Measurements from ENCODE around the gene MOV10L1.

The MOV10L1 gene

DNA sequence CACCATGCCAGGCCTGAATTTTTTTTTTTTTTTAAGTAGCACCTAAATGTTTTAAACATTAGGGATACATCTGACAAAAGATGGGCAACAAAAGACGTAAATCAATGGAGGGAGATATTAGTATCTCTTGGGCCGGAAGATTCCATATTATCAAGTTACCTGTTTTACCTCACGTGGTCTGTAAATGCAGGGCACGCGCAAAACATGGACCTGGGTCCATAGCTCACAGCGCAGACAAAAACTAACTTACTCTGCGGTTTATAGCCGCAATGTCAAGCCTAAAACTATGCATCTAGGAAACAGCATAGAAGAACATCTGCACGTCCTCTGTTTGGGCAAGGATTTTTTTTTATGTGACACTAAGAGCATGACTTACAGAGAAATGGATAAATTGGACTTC lies 49.2 kb downstream of the MOV10L1 start:
- no peak overlapping the region for H3K4me2 ChIP-seq (ENCODE audit: insufficient read depth, low read length, poor library complexity, severe bottlenecking)
- H3K4me3 ChIP-seq (ENCODE audit: low read length in 2 of 2): no peak overlapping the region
- DNase-seq (ENCODE audit: low spot score): no peak
- H3K9me3 ChIP-seq (replicated peaks in 1 of 2; ENCODE audit: control insufficient read depth in 2 of 2, insufficient read depth in 1 of 2, low read depth in 1 of 2, low read length in 2 of 2): no peaks in the 10 kb centered on the region
- H2BK5ac ChIP-seq (ENCODE audit: low read length): no peak overlapping the region
- H3K23ac ChIP-seq (ENCODE audit: low read depth, low read length, poor library complexity): no peak overlapping the region
- no peaks in the 10 kb centered on the region for H3K79me1 ChIP-seq (ENCODE audit: low read depth, low read length)
- no peak overlapping the region for H4K8ac ChIP-seq (ENCODE audit: low read depth, low read length)
- peaks cover 0 to 17% (median 0%) of the 10 kb centered on the region in 3 experiments for H3K27me3 ChIP-seq (ENCODE audit: control insufficient read depth in 3 of 3, insufficient read depth in 3 of 3, low read depth in 1 of 3, low read length in 3 of 3)
- H3K4ac ChIP-seq (ENCODE audit: low read length): no peak overlapping the region
- H4K91ac ChIP-seq (ENCODE audit: low read depth, low read length, poor library complexity): no peak overlapping the region
- no CpG with 5 or more reads among the region's 9 CpGs for WGBS, 2 donors (ENCODE audit: extremely low coverage in 2 of 2, insufficient read length in 2 of 2, insufficient replicate concordance in 1 of 2)
- no peak overlapping the region for H2AFZ ChIP-seq (ENCODE audit: low read length)
- H3K4me1 ChIP-seq (ENCODE audit: control insufficient read depth in 2 of 2, insufficient read depth in 1 of 2, low read depth in 1 of 2, low read length in 2 of 2): peaks cover 1 to 3% of the 10 kb centered on the region in 2 donors
- H3K36me3 ChIP-seq (replicated peaks in 1 of 2; ENCODE audit: control insufficient read depth in 2 of 2, insufficient read depth in 2 of 2, low read length in 2 of 2): no peaks in the 10 kb centered on the region
- no peak overlapping the region for H3K14ac ChIP-seq (ENCODE audit: low read length)
- H2BK120ac ChIP-seq (ENCODE audit: low read depth, low read length): no peak overlapping the region
- no peak overlapping the region for H3K27ac ChIP-seq (replicated peaks; ENCODE audit: low read length)
- H2AK5ac ChIP-seq (ENCODE audit: low read depth, low read length): no peak overlapping the region
- H2BK12ac ChIP-seq (ENCODE audit: low read length): no peak overlapping the region
- H3K9ac ChIP-seq (ENCODE audit: low read depth, low read length, poor library complexity): no peak overlapping the region
- no peak overlapping the region for H2BK15ac ChIP-seq (ENCODE audit: low read length)
- H3K18ac ChIP-seq (ENCODE audit: low read length): no peak overlapping the region

DNA sequence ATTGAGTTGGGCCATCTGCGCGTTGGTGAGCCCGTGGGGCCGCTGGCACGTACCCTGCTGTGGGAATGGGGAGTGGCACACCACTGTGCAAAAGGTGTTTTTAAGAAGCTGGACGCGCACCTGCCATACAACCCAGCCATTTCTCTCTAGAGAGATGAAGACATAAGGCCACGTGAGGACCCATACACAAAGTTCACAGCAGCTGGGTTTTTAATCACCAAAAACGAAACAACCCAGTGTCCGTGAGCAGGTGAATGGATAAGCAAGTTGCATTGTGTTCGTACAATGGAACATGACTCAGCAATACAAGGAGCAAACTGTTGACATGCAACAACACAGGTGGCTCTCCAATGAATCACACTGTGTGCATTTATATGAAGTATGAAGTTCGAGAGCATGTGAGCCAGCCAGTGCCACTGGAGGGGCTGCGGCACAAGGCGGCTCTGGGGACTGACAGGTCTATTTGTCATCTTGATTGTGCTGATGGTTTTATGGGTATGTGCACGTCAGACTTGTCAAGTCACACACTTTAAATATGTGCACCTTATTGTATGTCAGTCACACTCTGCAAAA lies 50.1 kb downstream of the MOV10L1 start:
- Histone ChIP-seq H4K91ac (ENCODE audit: low read depth, low read length, poor library complexity) (no peak overlapping the region), H3K14ac (ENCODE audit: low read length) (no peak overlapping the region), H3K4me2 (ENCODE audit: insufficient read depth, low read length, poor library complexity, severe bottlenecking) (no peak overlapping the region), H2AK5ac (ENCODE audit: low read depth, low read length) (no peak overlapping the region), H3K23ac (ENCODE audit: low read depth, low read length, poor library complexity) (no peak overlapping the region), H2BK5ac (ENCODE audit: low read length) (no peak overlapping the region), H3K4ac (ENCODE audit: low read length) (no peak overlapping the region), H3K9ac (ENCODE audit: low read depth, low read length, poor library complexity) (no peak overlapping the region), H3K36me3 (replicated peaks in 1 of 2; ENCODE audit: control insufficient read depth in 2 of 2, insufficient read depth in 2 of 2, low read length in 2 of 2) (no peaks in the 10 kb centered on the region), H2AFZ (ENCODE audit: low read length) (no peak overlapping the region), H3K4me3 (ENCODE audit: low read length in 2 of 2) (no peak overlapping the region), H4K8ac (ENCODE audit: low read depth, low read length) (no peak overlapping the region), H2BK120ac (ENCODE audit: low read depth, low read length) (no peak overlapping the region), H3K9me3 (replicated peaks in 1 of 2; ENCODE audit: control insufficient read depth in 2 of 2, insufficient read depth in 1 of 2, low read depth in 1 of 2, low read length in 2 of 2) (no peaks in the 10 kb centered on the region), H3K27ac (replicated peaks; ENCODE audit: low read length) (no peak overlapping the region), H3K18ac (ENCODE audit: low read length) (no peak overlapping the region), H3K27me3 (ENCODE audit: control insufficient read depth in 3 of 3, insufficient read depth in 3 of 3, low read depth in 1 of 3, low read length in 3 of 3) (peaks cover 0 to 17% (median 0%) of the 10 kb centered on the region in 3 experiments), H2BK15ac (ENCODE audit: low read length) (no peak overlapping the region), H2BK12ac (ENCODE audit: low read length) (no peak overlapping the region), H3K79me1 (ENCODE audit: low read depth, low read length) (no peaks in the 10 kb centered on the region), H3K4me1 (ENCODE audit: control insufficient read depth in 2 of 2, insufficient read depth in 1 of 2, low read depth in 1 of 2, low read length in 2 of 2) (peaks cover 1 to 3% of the 10 kb centered on the region in 2 donors)
- WGBS, 2 donors (ENCODE audit: extremely low coverage in 2 of 2, insufficient read length in 2 of 2, insufficient replicate concordance in 1 of 2): no CpG with 5 or more reads among the region's 15 CpGs
- DNase-seq (ENCODE audit: low spot score): no peak

DNA sequence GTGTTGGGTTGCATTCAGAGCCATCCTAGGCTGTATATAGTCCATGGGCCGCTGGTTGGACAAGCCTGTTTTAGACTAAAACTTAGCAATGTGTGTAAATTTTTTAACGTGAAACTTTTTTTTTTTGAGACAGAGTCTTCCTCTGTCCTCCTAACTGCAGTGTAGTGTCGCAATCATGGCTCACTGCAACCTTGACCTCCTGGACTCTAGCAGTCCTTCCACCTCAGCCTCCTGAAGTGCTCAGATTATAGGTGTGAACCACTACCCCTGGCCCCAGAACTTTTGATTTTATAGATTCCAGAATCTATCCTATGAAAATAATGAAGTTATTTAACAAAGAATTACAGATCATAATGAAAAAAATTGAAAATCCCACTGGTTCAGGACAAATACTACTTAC lies 50.8 kb downstream of the MOV10L1 start:
- no peak overlapping the region for H2BK15ac ChIP-seq (ENCODE audit: low read length)
- H3K4me2 ChIP-seq (ENCODE audit: insufficient read depth, low read length, poor library complexity, severe bottlenecking): no peak overlapping the region
- no peak overlapping the region for H3K27ac ChIP-seq (replicated peaks; ENCODE audit: low read length)
- H3K4ac ChIP-seq (ENCODE audit: low read length): no peak overlapping the region
- H2BK5ac ChIP-seq (ENCODE audit: low read length): no peak overlapping the region
- peaks cover 1 to 3% of the 10 kb centered on the region in 2 donors for H3K4me1 ChIP-seq (ENCODE audit: control insufficient read depth in 2 of 2, insufficient read depth in 1 of 2, low read depth in 1 of 2, low read length in 2 of 2)
- H4K8ac ChIP-seq (ENCODE audit: low read depth, low read length): no peak overlapping the region
- no peaks in the 10 kb centered on the region for H3K79me1 ChIP-seq (ENCODE audit: low read depth, low read length)
- H3K18ac ChIP-seq (ENCODE audit: low read length): no peak overlapping the region
- no peak overlapping the region for H2AK5ac ChIP-seq (ENCODE audit: low read depth, low read length)
- H3K27me3 ChIP-seq (ENCODE audit: control insufficient read depth in 3 of 3, insufficient read depth in 3 of 3, low read depth in 1 of 3, low read length in 3 of 3): peaks cover 0 to 20% (median 0%) of the 10 kb centered on the region in 3 experiments
- H2BK12ac ChIP-seq (ENCODE audit: low read length): no peak overlapping the region
- no peak overlapping the region for H3K14ac ChIP-seq (ENCODE audit: low read length)
- H3K23ac ChIP-seq (ENCODE audit: low read depth, low read length, poor library complexity): no peak overlapping the region
- no peak overlapping the region for H3K4me3 ChIP-seq (ENCODE audit: low read length in 2 of 2)
- no peak overlapping the region for H2AFZ ChIP-seq (ENCODE audit: low read length)
- no peak overlapping the region for H2BK120ac ChIP-seq (ENCODE audit: low read depth, low read length)
- no peak for DNase-seq (ENCODE audit: low spot score)
- H3K36me3 ChIP-seq (replicated peaks in 1 of 2; ENCODE audit: control insufficient read depth in 2 of 2, insufficient read depth in 2 of 2, low read length in 2 of 2): no peaks in the 10 kb centered on the region
- no CpG with 5 or more reads among the region's 3 CpGs for WGBS, 2 donors (ENCODE audit: extremely low coverage in 2 of 2, insufficient read length in 2 of 2, insufficient replicate concordance in 1 of 2)
- no peak overlapping the region for H4K91ac ChIP-seq (ENCODE audit: low read depth, low read length, poor library complexity)
- H3K9me3 ChIP-seq (replicated peaks in 1 of 2; ENCODE audit: control insufficient read depth in 2 of 2, insufficient read depth in 1 of 2, low read depth in 1 of 2, low read length in 2 of 2): no peaks in the 10 kb centered on the region
- no peak overlapping the region for H3K9ac ChIP-seq (ENCODE audit: low read depth, low read length, poor library complexity)

DNA sequence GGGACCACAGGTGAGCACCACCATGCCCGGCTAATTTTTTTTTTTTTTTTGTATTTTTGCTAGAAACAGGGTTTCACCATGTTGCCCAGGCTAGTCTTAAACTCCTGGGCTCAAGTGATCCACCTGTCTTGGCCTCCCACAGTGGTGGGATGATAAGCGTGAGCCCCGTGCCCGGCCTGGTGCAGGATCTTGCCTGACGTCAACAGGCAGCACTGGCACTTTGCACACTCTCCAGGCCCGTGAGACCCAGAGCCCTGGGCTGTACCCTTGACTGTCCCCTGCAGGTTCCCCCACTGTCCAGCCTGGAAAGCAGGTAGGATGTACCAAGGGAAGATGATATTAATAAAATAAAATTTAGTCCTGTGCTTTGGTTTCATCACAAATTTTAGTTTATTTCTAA lies 51.7 kb downstream of the MOV10L1 start:
- H3K36me3 ChIP-seq (replicated peaks in 1 of 2; ENCODE audit: control insufficient read depth in 2 of 2, insufficient read depth in 2 of 2, low read length in 2 of 2): no peaks in the 10 kb centered on the region
- H4K91ac ChIP-seq (ENCODE audit: low read depth, low read length, poor library complexity): no peak overlapping the region
- H3K4me1 ChIP-seq (ENCODE audit: control insufficient read depth in 2 of 2, insufficient read depth in 1 of 2, low read depth in 1 of 2, low read length in 2 of 2): peaks cover 7 to 8% of the 10 kb centered on the region in 2 donors
- H3K14ac ChIP-seq (ENCODE audit: low read length): no peak overlapping the region
- no peak overlapping the region for H2BK12ac ChIP-seq (ENCODE audit: low read length)
- no peak overlapping the region for H2BK15ac ChIP-seq (ENCODE audit: low read length)
- no peak overlapping the region for H2BK120ac ChIP-seq (ENCODE audit: low read depth, low read length)
- no peak overlapping the region for H3K4me3 ChIP-seq (ENCODE audit: low read length in 2 of 2)
- no peak overlapping the region for H3K27ac ChIP-seq (replicated peaks; ENCODE audit: low read length)
- no peak overlapping the region for H2AFZ ChIP-seq (ENCODE audit: low read length)
- H2AK5ac ChIP-seq (ENCODE audit: low read depth, low read length): no peak overlapping the region
- H3K9ac ChIP-seq (ENCODE audit: low read depth, low read length, poor library complexity): no peak overlapping the region
- no peak overlapping the region for H2BK5ac ChIP-seq (ENCODE audit: low read length)
- H3K23ac ChIP-seq (ENCODE audit: low read depth, low read length, poor library complexity): no peak overlapping the region
- WGBS, 2 donors (ENCODE audit: extremely low coverage in 2 of 2, insufficient read length in 2 of 2, insufficient replicate concordance in 1 of 2): no CpG with 5 or more reads among the region's 6 CpGs
- no peak overlapping the region for H3K4ac ChIP-seq (ENCODE audit: low read length)
- no peak overlapping the region for H3K4me2 ChIP-seq (ENCODE audit: insufficient read depth, low read length, poor library complexity, severe bottlenecking)
- no peak overlapping the region for H3K18ac ChIP-seq (ENCODE audit: low read length)
- no peaks in the 10 kb centered on the region for H3K79me1 ChIP-seq (ENCODE audit: low read depth, low read length)
- H3K9me3 ChIP-seq (replicated peaks in 1 of 2; ENCODE audit: control insufficient read depth in 2 of 2, insufficient read depth in 1 of 2, low read depth in 1 of 2, low read length in 2 of 2): no peaks in the 10 kb centered on the region
- no peak for DNase-seq (ENCODE audit: low spot score)
- H4K8ac ChIP-seq (ENCODE audit: low read depth, low read length): no peak overlapping the region
- peaks cover 0 to 20% (median 0%) of the 10 kb centered on the region in 3 experiments for H3K27me3 ChIP-seq (ENCODE audit: control insufficient read depth in 3 of 3, insufficient read depth in 3 of 3, low read depth in 1 of 3, low read length in 3 of 3)
